ENCODE data around the gene S100A3. TPM values are rescaled to one million over a fixed set of nuclear protein-coding genes. Genes with fewer than 3 reads are reported as not detected.

The S100A3 gene
- total and polyA plus RNA-seq, 2 of the 8 experiments (the other 6 are each of a cell fraction or from before 2014, with no cell fraction given) = 0.26 to 0.47 TPM

- TF ChIP-seq CHD7 (IDR thresholded peaks at IDR 0.05; ENCODE audit: insufficient replicate concordance, low read length) (no peak), CBX8 (IDR thresholded peaks at IDR 0.05; ENCODE audit: borderline replicate concordance, low read depth, low read length) (no peak), CHD1 (IDR thresholded peaks at IDR 0.05; ENCODE audit: low read depth, low read length) (no peak)
Observed at GRCh38 chr1:153505576-153505975, 43.5 kb downstream of the S100A3 start (continued).

Measured in H1 (cell line).